Gastroesophageal sphincter (tissue), 3 donors: ENCODE data around the gene ARHGAP25.

Source experiments
- POLR2A ChIP-seq, 2 donors: fragments of 450-650 bp; IDR thresholded peaks; one replicate each; pipeline ENCODE4 v1.6.1; 2017; ENCODE audit warnings: antibody characterized with exemption in 2 of 2, mild to moderate bottlenecking in 2 of 2, moderate library complexity in 1 of 2
- TF ChIP-seq, protein P1 (sequence below), 4 experiments: fragments of 200-600 bp in 2 of 4; fragments of 450-650 bp in 2 of 4; sonication (generic) in 1 of 4; IDR thresholded peaks; one replicate each; pipeline ENCODE4 v1.5.1; 2017 to 2019; ENCODE audit warnings: antibody characterized with exemption in 4 of 4, mild to moderate bottlenecking in 2 of 4, moderate library complexity in 2 of 4

DNA sequence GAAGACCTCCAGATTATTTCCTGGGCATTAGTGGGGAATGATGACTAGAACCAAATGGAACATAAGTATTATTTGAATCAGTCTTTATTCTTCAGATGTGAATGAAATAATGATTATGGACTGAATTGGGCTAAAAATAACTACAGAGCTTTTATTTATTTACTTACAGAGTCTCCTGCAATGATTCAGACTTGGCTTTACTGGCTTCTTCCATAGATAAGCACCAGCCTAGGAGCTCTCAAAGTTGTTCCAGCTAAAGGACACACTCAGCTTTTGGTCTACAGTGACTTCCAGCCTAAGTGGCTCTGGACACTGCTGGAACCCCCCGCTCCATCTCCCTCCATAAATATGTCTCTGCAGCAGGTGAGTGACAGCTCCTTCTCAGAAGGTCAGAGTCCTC is 24.3 kb upstream of the ARHGAP25 start:
- TF ChIP-seq, protein P1, sequence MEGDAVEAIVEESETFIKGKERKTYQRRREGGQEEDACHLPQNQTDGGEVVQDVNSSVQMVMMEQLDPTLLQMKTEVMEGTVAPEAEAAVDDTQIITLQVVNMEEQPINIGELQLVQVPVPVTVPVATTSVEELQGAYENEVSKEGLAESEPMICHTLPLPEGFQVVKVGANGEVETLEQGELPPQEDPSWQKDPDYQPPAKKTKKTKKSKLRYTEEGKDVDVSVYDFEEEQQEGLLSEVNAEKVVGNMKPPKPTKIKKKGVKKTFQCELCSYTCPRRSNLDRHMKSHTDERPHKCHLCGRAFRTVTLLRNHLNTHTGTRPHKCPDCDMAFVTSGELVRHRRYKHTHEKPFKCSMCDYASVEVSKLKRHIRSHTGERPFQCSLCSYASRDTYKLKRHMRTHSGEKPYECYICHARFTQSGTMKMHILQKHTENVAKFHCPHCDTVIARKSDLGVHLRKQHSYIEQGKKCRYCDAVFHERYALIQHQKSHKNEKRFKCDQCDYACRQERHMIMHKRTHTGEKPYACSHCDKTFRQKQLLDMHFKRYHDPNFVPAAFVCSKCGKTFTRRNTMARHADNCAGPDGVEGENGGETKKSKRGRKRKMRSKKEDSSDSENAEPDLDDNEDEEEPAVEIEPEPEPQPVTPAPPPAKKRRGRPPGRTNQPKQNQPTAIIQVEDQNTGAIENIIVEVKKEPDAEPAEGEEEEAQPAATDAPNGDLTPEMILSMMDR (IDR thresholded peaks at IDR 0.05): no peak
- TF ChIP-seq POLR2A (IDR thresholded peaks at IDR 0.05): no peak
